HG03460 (cell line): ENCODE data around the gene EMILIN3.
"Not testable (repeated sequence)": the region's sequence is repeated elsewhere in the genome, so short reads cannot be mapped to it uniquely, and the experiment has no call there.

ENCODE experiments used
- ATAC-seq: cut with Tn5 transposase; IDR thresholded peaks from one replicate; pipeline ENCODE4 v1.9.1; 2021; ENCODE audit not compliant: unreplicated experiment

EMILIN3 gene

GRCh38 chr20:41320441-41320840, 46.2 kb downstream of the EMILIN3 start:
- no peak for ATAC-seq

GRCh38 chr20:41318271-41318649, 48.4 kb downstream of the EMILIN3 start:
- no peak for ATAC-seq

- peak; percentile 94 for ATAC-seq
These were observed 48.9 kb downstream of the EMILIN3 start, which contains the start of gene ZHX3 for GRCh38 chr20:41317546-41318270. Gene ZHX3 (minus strand): TSS chr20:41317731. CDS start chr20:41204916, 112,815 bp downstream.

GRCh38 chr20:41316602-41317545, 49.7 kb downstream of the EMILIN3 start:
- peak; percentile 50 for ATAC-seq

- no peak for ATAC-seq
These were observed 50.6 kb downstream of the EMILIN3 start for GRCh38 chr20:41316051-41316450.

- no peak for ATAC-seq
These were observed 52.2 kb downstream of the EMILIN3 start for GRCh38 chr20:41314386-41314785.

- not testable (repeated sequence) for ATAC-seq
These were observed 54.6 kb downstream of the EMILIN3 start for GRCh38 chr20:41312009-41312408.
